Measurements from ENCODE around the gene ETV3. TPM values are rescaled to one million over a fixed set of nuclear protein-coding genes. Genes with fewer than 3 reads are reported as not detected.

The ETV3 gene
- total RNA-seq, 1 experiment from 2014 or later: 21.2 TPM

DNA sequence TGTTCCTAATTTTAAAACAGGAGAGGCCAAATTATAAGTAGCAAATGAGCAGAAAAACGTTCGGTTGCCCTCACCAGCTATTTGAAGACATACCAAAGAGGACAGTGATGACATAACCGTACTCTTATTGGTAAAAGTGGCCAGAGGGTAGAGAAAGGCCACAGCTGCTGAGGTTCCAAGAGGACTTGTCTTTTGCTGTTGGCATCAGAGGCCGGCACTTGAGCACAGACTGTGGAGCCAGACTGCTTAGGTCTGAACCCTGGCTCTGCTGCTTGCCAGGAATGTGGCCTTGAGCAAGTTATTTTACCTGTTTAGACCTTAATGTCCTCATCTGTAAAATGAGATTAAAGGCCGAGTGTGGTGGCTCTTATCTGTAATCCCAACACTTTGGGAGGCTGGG, 53.5 kb downstream of the ETV3 start:
- Histone ChIP-seq H2AFZ (ENCODE audit: low read depth, low read length, poor library complexity, severe bottlenecking) (no peak overlapping the region), H3K27me3 (ENCODE audit: insufficient read depth, low read length) (no peaks in the 10 kb centered on the region), H3K9me3 (ENCODE audit: control insufficient read depth in 1 of 2, insufficient read depth in 1 of 2, low read depth in 1 of 2, low read length in 2 of 2) (no peaks in the 10 kb centered on the region), H3K4me1 (ENCODE audit: control insufficient read depth in 1 of 2, insufficient read depth in 2 of 2, low read length in 2 of 2) (no peaks in the 10 kb centered on the region), H3K4me3 (replicated peaks in 1 of 2; ENCODE audit: low read depth in 1 of 2, low read length in 2 of 2) (no peak overlapping the region), H3K9me2 (ENCODE audit: insufficient read depth) (no peaks in the 10 kb centered on the region), H3K27ac (ENCODE audit: low read depth, low read length) (no peak overlapping the region), H3K9ac (ENCODE audit: low read length) (no peak overlapping the region), H3K79me2 (ENCODE audit: insufficient read depth, low read length) (no peaks in the 10 kb centered on the region), H4K20me1 (ENCODE audit: insufficient read depth) (no peaks in the 10 kb centered on the region), H3K4me2 (ENCODE audit: low read length) (no peak overlapping the region), H3K36me3 (ENCODE audit: control insufficient read depth in 1 of 2, insufficient read depth in 2 of 2, low read length in 2 of 2) (no peaks in the 10 kb centered on the region)
- TF ChIP-seq ZNF274 (IDR thresholded peaks at IDR 0.05; ENCODE audit: low read depth, low read length): no peak
- TF ChIP-seq, protein P1, sequence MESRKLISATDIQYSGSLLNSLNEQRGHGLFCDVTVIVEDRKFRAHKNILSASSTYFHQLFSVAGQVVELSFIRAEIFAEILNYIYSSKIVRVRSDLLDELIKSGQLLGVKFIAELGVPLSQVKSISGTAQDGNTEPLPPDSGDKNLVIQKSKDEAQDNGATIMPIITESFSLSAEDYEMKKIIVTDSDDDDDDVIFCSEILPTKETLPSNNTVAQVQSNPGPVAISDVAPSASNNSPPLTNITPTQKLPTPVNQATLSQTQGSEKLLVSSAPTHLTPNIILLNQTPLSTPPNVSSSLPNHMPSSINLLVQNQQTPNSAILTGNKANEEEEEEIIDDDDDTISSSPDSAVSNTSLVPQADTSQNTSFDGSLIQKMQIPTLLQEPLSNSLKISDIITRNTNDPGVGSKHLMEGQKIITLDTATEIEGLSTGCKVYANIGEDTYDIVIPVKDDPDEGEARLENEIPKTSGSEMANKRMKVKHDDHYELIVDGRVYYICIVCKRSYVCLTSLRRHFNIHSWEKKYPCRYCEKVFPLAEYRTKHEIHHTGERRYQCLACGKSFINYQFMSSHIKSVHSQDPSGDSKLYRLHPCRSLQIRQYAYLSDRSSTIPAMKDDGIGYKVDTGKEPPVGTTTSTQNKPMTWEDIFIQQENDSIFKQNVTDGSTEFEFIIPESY (IDR thresholded peaks at IDR 0.05; ENCODE audit: extremely low read depth, insufficient replicate concordance, low read length): no peak
- CTCF ChIA-PET: interaction anchor here (2.3 kb wide), 1 partner anchor 10 kb away, joined by 9 read pairs; no protein-coding TSS in a partner anchor
- ATAC-seq (no peak), DNase-seq (ENCODE audit: low read depth, low spot score) (no peak)
- RAD21 ChIA-PET (ENCODE audit: low non-redundant PET in 1 of 2, low total read pairs in 2 of 2, uncharacterized antibody in 2 of 2, unreplicated experiment in 2 of 2): no interaction called here
- intact Hi-C loops (cut with micrococcal nuclease): loop anchor here (10.0 kb wide), 1 partner anchor 400 kb away; no protein-coding TSS in a partner anchor
- POLR2A ChIA-PET: no interaction called here
- no TSS peak for BruUV-seq (replicated peaks)

DNA sequence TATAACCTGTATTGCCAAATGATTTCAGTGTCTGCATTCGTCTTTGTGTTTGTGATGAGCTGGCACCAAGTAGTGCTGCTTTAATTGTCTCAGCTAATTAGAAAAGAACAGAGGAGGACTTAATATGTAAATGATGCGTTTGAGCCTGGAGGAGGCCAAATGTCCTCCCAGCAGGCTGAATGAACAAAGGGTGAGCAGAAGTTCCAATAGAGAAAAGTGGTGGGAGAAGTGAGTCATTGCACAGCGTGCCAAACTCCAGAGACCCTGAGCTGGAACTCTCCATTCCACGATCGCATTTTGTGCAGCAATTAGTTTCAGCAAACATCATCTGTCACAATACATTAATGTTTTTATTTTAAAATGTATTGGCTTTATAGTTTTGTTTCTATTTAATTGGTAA, 56.5 kb downstream of the ETV3 start:
- Histone ChIP-seq H3K4me3 (replicated peaks in 1 of 2; ENCODE audit: low read depth in 1 of 2, low read length in 2 of 2) (no peak overlapping the region), H3K4me2 (ENCODE audit: low read length) (no peak overlapping the region), H3K9me2 (ENCODE audit: insufficient read depth) (no peaks in the 10 kb centered on the region), H3K4me1 (ENCODE audit: control insufficient read depth in 1 of 2, insufficient read depth in 2 of 2, low read length in 2 of 2) (no peaks in the 10 kb centered on the region), H4K20me1 (ENCODE audit: insufficient read depth) (no peaks in the 10 kb centered on the region), H3K36me3 (ENCODE audit: control insufficient read depth in 1 of 2, insufficient read depth in 2 of 2, low read length in 2 of 2) (no peaks in the 10 kb centered on the region), H3K79me2 (ENCODE audit: insufficient read depth, low read length) (no peaks in the 10 kb centered on the region), H3K27ac (ENCODE audit: low read depth, low read length) (no peak overlapping the region), H2AFZ (ENCODE audit: low read depth, low read length, poor library complexity, severe bottlenecking) (no peak overlapping the region), H3K9ac (ENCODE audit: low read length) (no peak overlapping the region), H3K9me3 (ENCODE audit: control insufficient read depth in 1 of 2, insufficient read depth in 1 of 2, low read depth in 1 of 2, low read length in 2 of 2) (no peaks in the 10 kb centered on the region), H3K27me3 (ENCODE audit: insufficient read depth, low read length) (no peaks in the 10 kb centered on the region)
- TF ChIP-seq, protein P2, sequence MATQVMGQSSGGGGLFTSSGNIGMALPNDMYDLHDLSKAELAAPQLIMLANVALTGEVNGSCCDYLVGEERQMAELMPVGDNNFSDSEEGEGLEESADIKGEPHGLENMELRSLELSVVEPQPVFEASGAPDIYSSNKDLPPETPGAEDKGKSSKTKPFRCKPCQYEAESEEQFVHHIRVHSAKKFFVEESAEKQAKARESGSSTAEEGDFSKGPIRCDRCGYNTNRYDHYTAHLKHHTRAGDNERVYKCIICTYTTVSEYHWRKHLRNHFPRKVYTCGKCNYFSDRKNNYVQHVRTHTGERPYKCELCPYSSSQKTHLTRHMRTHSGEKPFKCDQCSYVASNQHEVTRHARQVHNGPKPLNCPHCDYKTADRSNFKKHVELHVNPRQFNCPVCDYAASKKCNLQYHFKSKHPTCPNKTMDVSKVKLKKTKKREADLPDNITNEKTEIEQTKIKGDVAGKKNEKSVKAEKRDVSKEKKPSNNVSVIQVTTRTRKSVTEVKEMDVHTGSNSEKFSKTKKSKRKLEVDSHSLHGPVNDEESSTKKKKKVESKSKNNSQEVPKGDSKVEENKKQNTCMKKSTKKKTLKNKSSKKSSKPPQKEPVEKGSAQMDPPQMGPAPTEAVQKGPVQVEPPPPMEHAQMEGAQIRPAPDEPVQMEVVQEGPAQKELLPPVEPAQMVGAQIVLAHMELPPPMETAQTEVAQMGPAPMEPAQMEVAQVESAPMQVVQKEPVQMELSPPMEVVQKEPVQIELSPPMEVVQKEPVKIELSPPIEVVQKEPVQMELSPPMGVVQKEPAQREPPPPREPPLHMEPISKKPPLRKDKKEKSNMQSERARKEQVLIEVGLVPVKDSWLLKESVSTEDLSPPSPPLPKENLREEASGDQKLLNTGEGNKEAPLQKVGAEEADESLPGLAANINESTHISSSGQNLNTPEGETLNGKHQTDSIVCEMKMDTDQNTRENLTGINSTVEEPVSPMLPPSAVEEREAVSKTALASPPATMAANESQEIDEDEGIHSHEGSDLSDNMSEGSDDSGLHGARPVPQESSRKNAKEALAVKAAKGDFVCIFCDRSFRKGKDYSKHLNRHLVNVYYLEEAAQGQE (IDR thresholded peaks at IDR 0.05; ENCODE audit: low read depth): no peak
- TF ChIP-seq, protein P1 (IDR thresholded peaks at IDR 0.05; ENCODE audit: extremely low read depth, insufficient replicate concordance, low read length): no peak
- ChIA-PET POLR2A (no interaction called here), CTCF (interaction anchor here (2.1 kb wide), 1 partner anchor 9 kb away, joined by 18 read pairs; no protein-coding TSS in a partner anchor), RAD21 (ENCODE audit: low non-redundant PET in 1 of 2, low total read pairs in 2 of 2, uncharacterized antibody in 2 of 2, unreplicated experiment in 2 of 2) (no interaction called here)
- DNase-seq (ENCODE audit: low read depth, low spot score): no peak
- BruUV-seq (replicated peaks): no TSS peak
- intact Hi-C loops (cut with micrococcal nuclease): loop anchor here (10.0 kb wide), 1 partner anchor 403 kb away; no protein-coding TSS in a partner anchor
- ATAC-seq: no peak
